ENCODE data around the gene TNK2. TPM values are rescaled to one million over a fixed set of nuclear protein-coding genes. Genes with fewer than 3 reads are reported as not detected.
"Not testable (repeated sequence)": the region's sequence is repeated elsewhere in the genome, so short reads cannot be mapped to it uniquely, and the experiment has no call there.

TNK2 gene
- total RNA-seq (2014; rRNA removed; shearing (Covaris generic)), result 8.5 and 12.3 TPM in 2 replicates
- polyA plus RNA-seq (2016; fragmentation: Nextera tagmentation; extraction: Ambion mirVana), result 3.2 and 3.4 TPM in 2 replicates

- 15 to 18% methylated on average over 31 to 35 of the region's 35 CpGs for WGBS, 2 experiments (ENCODE audit: low coverage in 1 of 2, low lambda C conversion rate in 2 of 2, missing lambda C conversion rate in 2 of 2)
- peak; percentile 49 for DNase-seq
- no peaks in the 10 kb centered on the region for H3K9me2 ChIP-seq (ENCODE audit: insufficient read depth)
- no peaks in the 10 kb centered on the region for H3K27me3 ChIP-seq (replicated peaks; ENCODE audit: insufficient read depth)
- peaks cover 20% of the 10 kb centered on the region; the same call in 1 of the 2 replicates for H3F3A ChIP-seq (ENCODE audit: insufficient read depth)
- H3K9ac ChIP-seq, result peak within 1 kb of the TSS; percentile 23
- H3K36me3 ChIP-seq (ENCODE audit: low read depth), result no peaks in the 10 kb centered on the region
- TF ChIP-seq EZH2phosphoT487 (IDR thresholded peaks at IDR 0.05; ENCODE audit: insufficient read depth, low read depth) (no peak), EZH2 (IDR thresholded peaks at IDR 0.05; ENCODE audit: insufficient read depth, poor library complexity, severe bottlenecking) (no peak)
- peak within 1 kb of the TSS; percentile 77 for H3K4me3 ChIP-seq
- no peak within 1 kb of the TSS for H3K27ac ChIP-seq
- peak within 1 kb of the TSS; percentile 30; the same call in 1 of the 2 replicates for H2AFZ ChIP-seq
- in situ Hi-C loops (cut with MboI), result no loop called here
- no peaks in the 10 kb centered on the region for H3K9me3 ChIP-seq (ENCODE audit: low read depth)
- H4K20me1 ChIP-seq (ENCODE audit: insufficient read depth), result no peaks in the 10 kb centered on the region; the same call in 1 of the 2 replicates
- H3K79me2 ChIP-seq (ENCODE audit: insufficient read depth), result peaks cover 44% of the 10 kb centered on the region
- H3K4me2 ChIP-seq (ENCODE audit: unreplicated experiment), result peak within 1 kb of the TSS; percentile 89
- H3K4me1 ChIP-seq (ENCODE audit: insufficient read depth), result no peaks in the 10 kb centered on the region
These were observed at the start of gene TNK2 for GRCh38 chr3:195907934-195908693. TSS of gene TNK2 (minus strand) at chr3:195908551. CDS start at chr3:195888588, 19,963 bp downstream.

- H4K20me1 ChIP-seq (ENCODE audit: insufficient read depth), result no peaks in the 10 kb centered on the region
- peaks cover 18% of the 10 kb centered on the region for H3F3A ChIP-seq (ENCODE audit: insufficient read depth)
- H2AFZ ChIP-seq, result no peak overlapping the region
- in situ Hi-C loops (cut with MboI), result no loop called here
- no peak overlapping the region for H3K27ac ChIP-seq
- no peak for DNase-seq
- 48 to 89% methylated on average over 3 to 7 of the region's 7 CpGs for WGBS, 2 experiments (ENCODE audit: low coverage in 1 of 2, low lambda C conversion rate in 2 of 2, missing lambda C conversion rate in 2 of 2)
- H3K4me2 ChIP-seq (ENCODE audit: unreplicated experiment), result no peak overlapping the region
- no peaks in the 10 kb centered on the region for H3K9me3 ChIP-seq (ENCODE audit: low read depth)
- peaks cover 4% of the 10 kb centered on the region; the same call in 1 of the 2 replicates for H3K36me3 ChIP-seq (ENCODE audit: low read depth)
- no peak overlapping the region for H3K4me3 ChIP-seq
- TF ChIP-seq EZH2phosphoT487 (IDR thresholded peaks at IDR 0.05; ENCODE audit: insufficient read depth, low read depth) (no peak), EZH2 (IDR thresholded peaks at IDR 0.05; ENCODE audit: insufficient read depth, poor library complexity, severe bottlenecking) (no peak)
- H3K79me2 ChIP-seq (ENCODE audit: insufficient read depth), result no peaks in the 10 kb centered on the region
- H3K4me1 ChIP-seq (ENCODE audit: insufficient read depth), result no peaks in the 10 kb centered on the region
- no peak overlapping the region for H3K9ac ChIP-seq
- H3K27me3 ChIP-seq (replicated peaks; ENCODE audit: insufficient read depth), result no peaks in the 10 kb centered on the region
- H3K9me2 ChIP-seq (ENCODE audit: insufficient read depth), result no peaks in the 10 kb centered on the region
These were observed 48.2 kb upstream of the TNK2 start for GRCh38 chr3:195956577-195956976.

GRCh38 chr3:195955416-195955841 is 47.1 kb upstream of the TNK2 start:
- H3K9ac ChIP-seq; H3K4me1 ChIP-seq (ENCODE audit: insufficient read depth); H2AFZ ChIP-seq; H3F3A ChIP-seq (ENCODE audit: insufficient read depth); H3K4me3 ChIP-seq; H4K20me1 ChIP-seq (ENCODE audit: insufficient read depth); H3K27me3 ChIP-seq (replicated peaks; ENCODE audit: insufficient read depth); H3K79me2 ChIP-seq (ENCODE audit: insufficient read depth); H3K9me2 ChIP-seq (ENCODE audit: insufficient read depth); H3K4me2 ChIP-seq (ENCODE audit: unreplicated experiment); H3K36me3 ChIP-seq (ENCODE audit: low read depth); H3K9me3 ChIP-seq (ENCODE audit: low read depth); in situ Hi-C loops (cut with MboI); H3K27ac ChIP-seq; DNase-seq: not testable (repeated sequence)
- 36 to 43% methylated on average over 17 to 20 of the region's 20 CpGs for WGBS, 2 experiments (ENCODE audit: low coverage in 1 of 2, low lambda C conversion rate in 2 of 2, missing lambda C conversion rate in 2 of 2)

- H3K9me3 ChIP-seq (ENCODE audit: low read depth); H4K20me1 ChIP-seq (ENCODE audit: insufficient read depth); in situ Hi-C loops (cut with MboI); H3K4me1 ChIP-seq (ENCODE audit: insufficient read depth); H3K9me2 ChIP-seq (ENCODE audit: insufficient read depth); H3K27me3 ChIP-seq (replicated peaks; ENCODE audit: insufficient read depth); H3K36me3 ChIP-seq (ENCODE audit: low read depth); H3K79me2 ChIP-seq (ENCODE audit: insufficient read depth); H3F3A ChIP-seq (ENCODE audit: insufficient read depth); DNase-seq; H3K27ac ChIP-seq: not testable (repeated sequence)
- Histone ChIP-seq H3K9ac (peak overlapping the region; percentile 70), H3K4me2 (ENCODE audit: unreplicated experiment) (peak overlapping the region; percentile 72), H3K4me3 (peak overlapping the region; percentile 72), H2AFZ (peak overlapping the region; percentile 88)
- 1 to 3% methylated on average over 14 to 15 of the region's 27 CpGs for WGBS, 2 experiments (ENCODE audit: low coverage in 1 of 2, low lambda C conversion rate in 2 of 2, missing lambda C conversion rate in 2 of 2)
These were observed 46.4 kb upstream of the TNK2 start for GRCh38 chr3:195954752-195955119.

DNA sequence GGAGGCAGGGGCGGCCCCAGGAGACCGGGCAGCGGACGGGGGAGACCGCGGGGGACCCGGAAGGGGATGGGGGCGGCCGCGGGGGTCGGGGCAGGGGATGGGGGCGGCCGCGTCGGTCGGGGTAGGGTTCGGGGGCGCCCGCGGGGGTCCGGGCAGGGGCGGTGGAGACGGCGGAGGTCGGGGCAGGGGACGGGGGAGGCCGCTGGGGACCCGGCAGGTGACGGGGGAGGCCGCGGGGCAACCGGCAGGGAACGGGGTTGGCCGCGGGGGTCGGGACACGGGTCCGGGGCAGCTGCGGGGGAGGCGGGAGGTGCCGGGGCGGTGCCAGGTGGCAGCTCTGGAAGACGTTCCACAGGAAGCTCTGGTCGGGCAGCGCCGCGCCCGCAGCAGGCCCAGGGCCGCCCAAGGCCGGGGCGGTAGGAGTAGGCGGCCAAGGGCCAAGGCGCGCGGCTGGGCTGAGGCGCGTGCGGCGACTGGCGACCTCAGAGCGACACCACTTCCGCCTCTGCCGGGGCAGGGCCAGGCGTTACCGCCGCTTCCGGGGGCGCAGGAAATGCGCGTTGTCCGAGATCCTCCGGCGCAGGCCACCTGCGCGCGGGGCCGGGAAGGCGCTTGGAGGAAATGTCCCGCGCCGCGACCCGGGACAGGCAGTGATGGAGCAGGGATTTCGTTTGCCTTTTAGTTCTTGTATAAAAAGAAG is 45.9 kb upstream of the TNK2 start:
- peak overlapping the region; percentile 88 for H2AFZ ChIP-seq
- H3K4me3 ChIP-seq, result peak overlapping the region; percentile 72
- H3K36me3 ChIP-seq (ENCODE audit: low read depth); H3K4me1 ChIP-seq (ENCODE audit: insufficient read depth); H3K27ac ChIP-seq; H3K9me2 ChIP-seq (ENCODE audit: insufficient read depth); H4K20me1 ChIP-seq (ENCODE audit: insufficient read depth); H3K9me3 ChIP-seq (ENCODE audit: low read depth); H3K27me3 ChIP-seq (replicated peaks; ENCODE audit: insufficient read depth); H3F3A ChIP-seq (ENCODE audit: insufficient read depth); in situ Hi-C loops (cut with MboI); H3K79me2 ChIP-seq (ENCODE audit: insufficient read depth): not testable (repeated sequence)
- DNase-seq, result peak; percentile 76
- peak overlapping the region; percentile 72 for H3K4me2 ChIP-seq (ENCODE audit: unreplicated experiment)
- H3K9ac ChIP-seq, result peak overlapping the region; percentile 70
- 0 to 3% methylated on average over 23 to 24 of the region's 84 CpGs for WGBS, 2 experiments (ENCODE audit: low coverage in 1 of 2, low lambda C conversion rate in 2 of 2, missing lambda C conversion rate in 2 of 2)

DNA sequence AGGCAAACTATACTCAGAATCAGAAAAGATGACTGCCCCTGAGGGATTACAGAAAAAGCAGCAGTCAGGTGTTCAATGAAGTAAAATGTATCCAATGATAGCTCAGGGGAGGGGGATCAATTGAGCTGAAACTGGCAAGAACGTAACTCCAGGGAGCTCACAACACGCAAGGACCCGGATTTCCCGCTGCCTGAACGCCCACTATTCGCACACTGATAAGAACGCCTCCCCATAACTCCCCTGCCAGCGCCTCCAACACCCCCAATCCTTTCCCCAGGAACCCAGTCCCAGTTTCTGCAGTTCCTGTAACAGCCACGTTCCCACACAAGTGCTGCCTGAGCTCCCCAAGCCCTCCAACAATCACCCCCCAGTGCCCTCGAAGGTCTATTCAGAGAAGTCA is 44.2 kb upstream of the TNK2 start:
- DNase-seq; H3K79me2 ChIP-seq (ENCODE audit: insufficient read depth); H3K4me3 ChIP-seq; H3K4me2 ChIP-seq (ENCODE audit: unreplicated experiment); H3K36me3 ChIP-seq (ENCODE audit: low read depth); H3K9me2 ChIP-seq (ENCODE audit: insufficient read depth); H2AFZ ChIP-seq; H3K27ac ChIP-seq; H3K9me3 ChIP-seq (ENCODE audit: low read depth); H4K20me1 ChIP-seq (ENCODE audit: insufficient read depth); in situ Hi-C loops (cut with MboI); H3K4me1 ChIP-seq (ENCODE audit: insufficient read depth); H3K27me3 ChIP-seq (replicated peaks; ENCODE audit: insufficient read depth); H3F3A ChIP-seq (ENCODE audit: insufficient read depth); H3K9ac ChIP-seq: not testable (repeated sequence)
- WGBS, 2 experiments (ENCODE audit: low coverage in 1 of 2, low lambda C conversion rate in 2 of 2, missing lambda C conversion rate in 2 of 2), result 67 to 85% methylated on average over 8 of the region's 10 CpGs

Data from GM23248 (cell line).